Retinal pigment epithelial cell (primary cell): ENCODE data around the gene TTC21B.

ENCODE experiments used
- DNase-seq: peaks from one replicate; pipeline ENCODE4 v3.0.0-alpha.2; 2010; ENCODE audit warnings: low read depth
- H3K4me3 ChIP-seq: 2 replicates; pipeline ENCODE4 v1.5.1; 2011; ENCODE audit warnings: mild to moderate bottlenecking, low read length, control low read depth, moderate library complexity
- CTCF ChIP-seq: conservative IDR thresholded peaks from 2 replicates; pipeline ENCODE4 v1.5.1; 2011; ENCODE audit warnings: low read depth, low read length, control low read depth, inconsistent platforms

TTC21B gene

DNA sequence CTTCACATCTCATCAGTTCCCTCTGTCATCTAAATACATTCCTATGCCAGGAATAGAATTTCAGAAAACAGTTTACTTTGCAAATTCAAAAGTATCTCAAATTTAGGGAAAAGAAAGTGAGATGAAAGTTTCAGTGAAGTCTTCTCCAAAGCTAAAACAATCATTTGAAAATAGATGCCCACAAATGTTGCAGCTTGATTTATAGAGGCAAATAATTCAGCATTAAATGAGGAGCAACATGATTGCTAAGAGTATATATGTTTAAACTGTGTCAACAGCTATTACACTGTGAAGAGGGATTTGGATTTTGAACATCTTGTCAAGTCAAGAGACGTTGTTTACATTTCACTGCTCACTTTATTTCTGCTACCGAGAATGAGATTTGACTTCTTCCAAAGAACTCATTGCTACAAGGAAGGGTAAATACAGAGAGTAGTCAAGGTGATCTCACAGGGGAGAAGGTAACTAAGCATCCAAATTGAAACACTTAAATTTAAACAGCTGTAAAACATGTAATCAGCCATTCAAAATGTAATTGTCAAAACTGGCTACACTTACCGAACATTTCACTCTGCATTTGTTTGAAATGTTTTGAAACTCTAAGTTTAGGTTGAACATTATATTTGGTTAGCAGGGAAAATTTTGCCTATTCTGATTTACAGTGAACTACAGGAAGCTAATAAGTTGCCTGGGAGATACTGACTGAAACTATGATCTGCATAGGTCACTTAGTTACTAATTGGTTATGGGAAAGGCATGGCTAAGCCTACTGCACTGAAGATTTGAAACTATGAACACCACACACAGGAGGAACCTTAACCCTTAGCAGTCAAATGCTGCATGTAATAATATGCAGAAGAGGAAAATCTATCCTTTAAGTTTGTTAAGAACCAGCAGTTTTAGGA, 126.3 kb downstream of the TTC21B start:
- no peak for TF ChIP-seq CTCF
- no peak for DNase-seq
- H3K4me3 ChIP-seq: no peak overlapping the region

DNA sequence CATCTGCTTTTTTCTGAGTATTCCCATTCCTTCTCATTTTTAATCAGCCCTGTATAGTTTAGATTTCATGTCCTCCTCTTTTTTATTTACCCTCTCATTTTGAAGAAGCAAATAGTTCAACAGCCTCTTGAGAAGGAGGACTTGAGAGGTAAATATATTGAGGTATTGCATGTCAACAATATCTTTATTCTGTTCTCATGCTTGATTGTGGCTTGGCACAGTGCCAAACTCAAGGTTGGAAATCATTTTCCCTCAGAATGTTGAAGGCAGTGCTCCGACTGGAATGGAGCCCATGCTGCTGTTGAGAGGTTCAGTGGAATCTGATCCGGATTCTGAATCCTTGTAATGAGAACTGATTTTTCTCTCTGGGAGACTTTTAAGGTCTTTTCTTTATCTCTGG, 128.5 kb downstream of the TTC21B start:
- TF ChIP-seq CTCF: no peak
- no peak overlapping the region for H3K4me3 ChIP-seq
- peak; percentile 48 for DNase-seq
